GM18870 (cell line): ENCODE measurements around the gene PPP1R12B.
"Not testable (repeated sequence)": the region's sequence is repeated elsewhere in the genome, so short reads cannot be mapped to it uniquely, and the experiment has no call there.

Source experiments
- ATAC-seq: cut with Tn5 transposase; IDR thresholded peaks from one replicate; pipeline ENCODE4 v1.9.1; 2021; ENCODE audit warnings: moderate library complexity; ENCODE audit not compliant: unreplicated experiment

Gene PPP1R12B

DNA sequence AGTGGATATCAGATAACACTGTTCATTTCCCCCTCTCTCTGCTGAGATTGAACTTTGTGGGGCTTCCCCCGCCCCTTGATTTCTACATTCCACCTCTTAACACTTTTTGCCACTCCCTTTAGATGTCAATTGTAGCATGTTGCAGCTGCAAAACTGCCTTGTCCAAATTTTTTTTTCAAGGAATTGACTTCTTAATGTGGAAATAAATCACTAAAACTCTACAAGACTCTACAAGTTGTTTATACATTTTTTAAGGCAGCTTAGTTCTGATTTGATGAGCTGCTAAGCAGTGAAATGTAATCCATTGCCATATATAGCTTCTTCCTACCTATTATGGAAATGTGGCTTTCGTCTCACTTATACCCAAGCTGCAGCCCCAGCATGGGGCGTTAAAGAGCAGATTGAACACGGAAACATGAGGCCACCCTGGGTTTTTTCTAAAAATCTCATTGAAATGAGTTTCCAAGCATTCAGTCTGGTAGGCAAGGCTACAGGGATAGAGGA lies 229.6 kb downstream of the PPP1R12B start:
- no peak for ATAC-seq

GRCh38 chr1:202578565-202578964 lies 230.1 kb downstream of the PPP1R12B start:
- ATAC-seq = no peak

GRCh38 chr1:202579806-202580205 lies 231.3 kb downstream of the PPP1R12B start:
- no peak for ATAC-seq

DNA sequence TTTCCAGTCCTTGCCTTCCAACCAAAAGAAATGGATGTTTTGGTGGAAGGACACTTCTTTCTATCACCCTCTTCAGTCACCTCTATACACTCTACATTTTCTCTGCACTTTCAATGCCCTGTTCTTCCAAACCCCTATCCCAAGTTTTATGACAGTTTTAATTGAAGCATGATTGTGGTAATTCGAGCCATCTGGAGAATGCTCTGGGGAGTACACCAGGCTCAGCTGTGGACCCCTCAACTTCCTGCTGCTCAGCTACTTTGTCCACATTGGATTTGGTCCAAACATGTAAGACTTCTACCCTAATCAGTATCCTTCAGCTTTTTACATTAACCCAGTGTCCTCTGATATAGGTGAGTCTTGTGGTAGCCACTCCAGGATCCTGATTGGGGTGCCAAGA lies 232.1 kb downstream of the PPP1R12B start:
- no peak for ATAC-seq

- ATAC-seq = not testable (repeated sequence)
Observed at GRCh38 chr1:202582350-202582749, 233.9 kb downstream of the PPP1R12B start.

DNA sequence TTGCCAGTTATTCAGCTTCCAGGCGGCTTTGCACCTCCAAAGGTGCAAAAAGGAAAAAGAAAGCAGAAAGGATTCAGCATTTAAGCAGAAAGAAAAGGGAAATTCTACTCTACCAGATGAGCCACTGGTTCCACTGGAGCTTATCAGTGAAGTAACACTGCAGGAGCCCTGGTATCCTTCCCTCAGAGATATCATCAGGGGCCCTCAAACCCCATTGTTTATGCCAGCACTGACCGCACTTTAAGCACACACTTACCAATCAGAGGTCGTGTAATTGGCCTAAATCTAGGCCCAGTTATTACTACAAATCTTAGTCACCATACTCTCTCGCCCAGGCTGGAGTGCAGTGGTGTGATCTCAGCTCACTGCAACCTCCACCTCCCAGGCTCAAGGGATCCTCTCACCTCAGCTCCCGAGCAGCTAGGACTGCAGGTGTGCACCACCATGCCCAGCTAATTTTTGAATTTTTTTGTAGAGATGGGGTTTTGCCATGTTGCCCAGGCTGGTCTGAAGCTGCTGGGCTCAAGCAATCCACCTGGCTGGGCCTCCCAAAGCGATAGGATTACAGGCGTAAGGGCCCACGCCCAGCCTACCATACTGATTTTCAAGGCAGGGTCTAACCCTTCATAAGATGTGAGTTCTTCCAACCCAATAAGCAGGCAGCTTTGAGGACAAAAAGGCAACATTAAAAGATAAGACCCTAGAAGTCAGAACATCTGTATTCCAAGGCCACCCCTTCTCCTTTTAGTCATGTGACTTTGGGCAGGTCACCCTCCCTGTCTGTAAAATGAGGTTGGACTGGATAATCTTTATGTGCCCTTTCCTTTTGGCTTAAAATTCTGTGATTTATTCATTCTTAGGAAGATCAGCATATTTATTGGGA lies 236.4 kb downstream of the PPP1R12B start:
- no peak for ATAC-seq

DNA sequence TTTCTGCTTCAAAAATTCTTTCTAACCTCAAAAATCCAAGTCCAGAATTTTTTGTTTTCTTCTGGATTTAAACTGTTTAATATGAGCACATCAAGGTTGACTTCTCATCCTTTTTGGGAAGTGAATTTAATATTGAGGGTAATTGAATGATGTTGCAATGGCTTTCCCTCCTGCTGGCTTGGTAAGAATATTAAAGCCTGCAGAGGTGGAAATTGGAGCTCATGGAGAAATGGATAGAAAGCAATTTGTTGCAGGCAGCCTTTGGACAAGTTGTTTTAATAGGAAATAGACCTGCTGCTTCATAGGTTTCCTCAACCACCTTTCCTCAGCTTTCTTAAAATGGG lies 237.1 kb downstream of the PPP1R12B start:
- no peak for ATAC-seq

- no peak for ATAC-seq
Observed at GRCh38 chr1:202586018-202586821, 237.7 kb downstream of the PPP1R12B start.

DNA sequence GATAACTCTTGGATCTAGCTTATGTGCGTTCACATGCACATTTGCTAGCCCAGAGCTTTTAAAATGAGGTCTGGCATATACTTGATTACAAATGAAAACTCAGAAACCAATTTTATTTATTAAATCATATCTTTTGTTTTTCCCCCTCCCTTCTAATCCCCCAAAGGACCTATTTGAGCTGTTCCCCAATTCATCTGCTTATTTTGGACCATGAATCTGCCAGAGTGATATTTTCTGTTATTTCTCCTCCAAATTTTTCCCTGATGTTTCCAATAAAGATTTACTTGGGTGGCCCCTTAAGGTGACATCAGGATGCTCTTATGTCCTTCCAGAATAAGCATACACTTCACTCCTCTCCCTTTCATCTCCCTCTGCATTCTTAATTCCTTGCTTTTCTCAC lies 238.4 kb downstream of the PPP1R12B start:
- no peak for ATAC-seq

DNA sequence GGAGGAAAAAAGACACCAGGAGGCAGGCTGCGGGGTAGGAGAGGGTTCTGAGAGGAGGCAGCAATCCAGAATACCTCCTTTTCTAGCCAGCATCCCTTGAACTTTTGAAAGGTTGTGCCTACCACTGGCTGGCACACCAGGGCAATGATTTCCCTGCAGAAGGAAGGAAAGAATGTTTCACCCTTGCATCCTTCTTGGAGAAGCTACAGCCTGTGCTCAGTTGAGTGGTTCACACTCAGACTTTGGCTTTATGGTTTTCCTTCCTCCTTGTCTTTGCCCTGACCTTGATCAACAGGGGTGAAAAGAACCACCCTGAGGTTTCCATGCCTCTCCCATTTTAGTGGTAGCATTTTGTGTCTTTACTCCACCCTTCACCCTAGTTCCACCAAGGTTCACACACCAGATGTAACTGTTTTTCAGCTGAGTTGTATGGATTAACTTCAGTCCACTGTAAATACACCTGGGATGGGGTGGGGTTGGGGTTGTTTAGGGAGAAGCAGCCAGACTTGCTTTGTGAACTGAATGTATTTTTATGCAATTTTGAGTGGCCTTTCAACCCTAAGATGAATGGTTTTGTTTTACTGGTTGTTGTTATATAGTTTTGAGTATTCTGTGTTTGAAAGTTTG lies 239.5 kb downstream of the PPP1R12B start:
- no peak for ATAC-seq

- no peak for ATAC-seq
Observed at GRCh38 chr1:202588503-202589189, 240.1 kb downstream of the PPP1R12B start.

GRCh38 chr1:202589190-202589930 lies 240.9 kb downstream of the PPP1R12B start:
- no peak for ATAC-seq

DNA sequence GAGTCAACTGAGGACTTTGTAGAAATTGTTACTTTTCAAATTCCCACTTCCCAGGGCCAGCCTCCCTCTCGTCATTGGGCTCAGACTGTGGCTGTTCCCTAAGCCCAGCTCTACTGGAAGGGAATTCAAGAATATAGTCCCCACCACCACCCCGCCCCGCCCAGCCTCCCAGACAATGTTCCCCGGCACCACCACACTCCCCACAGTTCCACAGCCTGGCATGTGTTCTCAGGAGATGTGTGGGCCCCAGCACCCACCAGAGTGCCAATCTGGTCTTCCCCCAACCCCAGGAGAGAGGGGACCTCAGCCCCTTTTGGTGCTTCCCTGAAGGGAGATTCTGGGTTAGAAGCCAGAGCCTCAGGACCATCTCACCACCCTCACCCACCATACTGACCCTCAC lies 241.6 kb downstream of the PPP1R12B start:
- no peak for ATAC-seq

DNA sequence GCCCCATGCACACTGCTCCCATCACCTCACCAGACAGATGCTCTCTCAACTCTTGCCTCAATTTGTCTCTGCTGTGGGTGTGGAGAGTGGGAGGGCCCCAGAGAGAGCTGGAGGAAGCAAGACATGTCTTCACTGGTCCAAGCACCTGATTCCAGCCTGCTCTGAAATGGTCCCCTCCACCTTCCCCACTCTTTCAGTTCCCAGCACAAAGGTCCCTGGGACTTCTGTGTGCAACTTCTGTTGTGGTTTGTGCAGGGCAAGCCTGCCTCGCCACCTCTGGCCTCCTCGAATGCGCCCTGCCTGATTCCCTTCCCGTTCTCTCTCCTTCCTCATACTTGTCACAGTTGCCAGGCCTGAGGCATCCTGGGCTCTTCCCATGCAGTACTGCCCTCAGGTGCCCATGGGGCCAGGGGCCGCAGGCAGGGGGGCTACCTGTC lies 242.5 kb downstream of the PPP1R12B start:
- no peak for ATAC-seq

DNA sequence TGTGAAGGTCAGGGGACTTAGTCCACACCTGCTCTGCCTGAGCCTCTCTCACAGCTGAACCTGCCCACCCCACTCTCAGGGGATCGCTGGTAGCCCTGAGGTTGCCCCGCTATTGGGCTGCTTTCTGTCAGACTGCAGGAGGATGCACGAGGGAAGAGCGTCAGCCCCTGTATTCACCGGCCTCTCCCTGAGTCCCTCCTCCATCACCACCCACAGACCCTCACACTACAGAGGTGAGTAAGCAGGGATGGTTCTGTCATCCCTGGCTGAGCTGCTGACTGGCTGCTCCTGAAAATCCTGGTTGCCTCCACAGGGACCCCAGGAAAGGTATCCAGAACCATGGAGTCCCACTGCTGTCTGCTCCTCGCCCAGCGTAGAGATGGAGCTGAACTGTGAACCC lies 243.0 kb downstream of the PPP1R12B start:
- no peak for ATAC-seq

DNA sequence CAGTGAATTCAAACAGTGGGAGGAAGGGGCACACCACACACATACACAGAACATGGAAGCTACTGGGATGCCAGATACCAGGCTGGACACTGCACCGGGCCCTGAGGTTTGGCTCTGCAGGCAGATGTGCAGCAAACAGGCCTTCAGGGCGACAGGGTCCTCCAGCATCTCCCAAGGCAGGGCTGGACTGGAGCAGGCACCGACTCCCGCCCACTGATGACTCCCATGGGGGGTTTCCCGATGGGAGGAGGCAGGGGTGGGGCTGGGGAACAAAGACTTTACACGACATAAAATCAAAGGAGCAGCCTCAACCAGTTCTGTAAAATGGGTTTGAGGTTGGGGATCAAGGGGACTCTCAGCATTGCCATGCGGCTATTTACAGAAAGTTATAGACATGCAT lies 243.6 kb downstream of the PPP1R12B start:
- ATAC-seq = no peak

GRCh38 chr1:202593845-202594244 lies 245.3 kb downstream of the PPP1R12B start:
- ATAC-seq = no peak

DNA sequence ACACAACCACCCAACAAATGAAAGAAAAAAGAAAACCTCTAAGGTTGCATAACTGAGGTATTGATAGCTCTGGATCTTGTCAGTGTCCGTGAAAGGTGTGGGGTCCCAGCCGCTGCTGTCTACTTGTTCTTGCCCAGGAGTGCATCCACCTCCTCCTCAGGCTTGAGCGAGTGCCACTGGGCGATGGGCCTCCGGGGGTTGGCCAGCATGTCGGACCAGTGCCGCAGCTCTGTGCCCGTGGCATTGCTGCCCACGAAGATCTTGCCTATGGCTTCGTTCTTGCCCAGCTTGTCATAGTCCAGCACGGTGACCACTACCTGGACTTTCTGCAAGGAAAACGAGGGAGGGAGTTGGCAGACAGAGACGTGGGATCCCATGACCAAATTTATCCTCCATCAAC lies 248.1 kb downstream of the PPP1R12B start:
- no peak for ATAC-seq

- no peak for ATAC-seq
Observed at GRCh38 chr1:202597090-202597761, 248.7 kb downstream of the PPP1R12B start.
